ENCODE measurements around the gene CELSR1.
"Not testable (repeated sequence)": the region's sequence is repeated elsewhere in the genome, so short reads cannot be mapped to it uniquely, and the experiment has no call there.

The CELSR1 gene

DNA sequence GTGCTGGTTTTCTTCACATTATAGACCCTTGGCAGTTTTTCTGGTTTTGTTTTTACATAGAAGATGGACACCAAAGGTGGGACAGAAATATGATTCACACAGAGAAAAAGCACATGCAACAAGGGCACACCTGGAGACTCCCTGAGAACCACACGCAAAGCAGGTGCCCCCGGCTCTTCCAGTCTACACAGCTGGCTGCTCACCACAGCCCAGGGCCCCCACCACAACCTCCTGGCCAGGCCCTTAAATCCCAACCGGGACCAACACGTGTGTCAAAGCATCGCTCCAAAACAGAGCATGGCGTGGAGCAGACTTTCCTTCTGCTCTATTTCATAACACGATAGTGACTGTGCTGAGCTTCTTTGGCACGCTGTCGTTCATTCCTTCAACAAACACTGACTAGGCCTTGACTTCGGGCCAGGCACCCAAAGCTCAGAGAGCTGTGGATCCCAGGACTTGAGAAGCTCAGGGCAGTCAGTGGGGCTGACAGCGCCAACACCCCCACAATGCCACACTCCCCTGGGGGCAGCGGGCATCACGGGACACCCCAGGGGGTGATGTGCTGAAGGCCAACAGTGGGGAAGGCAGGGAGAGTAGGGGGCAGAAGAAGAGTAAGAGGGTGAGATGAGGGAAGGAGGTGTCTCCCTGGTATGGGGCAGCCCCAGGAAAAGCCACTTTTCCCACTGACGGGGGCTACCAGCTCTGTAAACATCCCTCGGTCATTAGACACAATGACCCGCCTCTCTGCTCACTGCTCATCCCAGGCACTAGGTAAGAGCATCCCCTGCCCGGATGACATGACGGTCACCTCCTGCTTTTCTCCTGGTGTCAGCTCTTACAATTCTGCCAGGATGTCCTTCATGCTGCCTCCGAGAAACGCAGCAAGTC, 26.0 kb downstream of the CELSR1 start:
- no peak for DNase-seq (ENCODE audit: low read depth)

DNA sequence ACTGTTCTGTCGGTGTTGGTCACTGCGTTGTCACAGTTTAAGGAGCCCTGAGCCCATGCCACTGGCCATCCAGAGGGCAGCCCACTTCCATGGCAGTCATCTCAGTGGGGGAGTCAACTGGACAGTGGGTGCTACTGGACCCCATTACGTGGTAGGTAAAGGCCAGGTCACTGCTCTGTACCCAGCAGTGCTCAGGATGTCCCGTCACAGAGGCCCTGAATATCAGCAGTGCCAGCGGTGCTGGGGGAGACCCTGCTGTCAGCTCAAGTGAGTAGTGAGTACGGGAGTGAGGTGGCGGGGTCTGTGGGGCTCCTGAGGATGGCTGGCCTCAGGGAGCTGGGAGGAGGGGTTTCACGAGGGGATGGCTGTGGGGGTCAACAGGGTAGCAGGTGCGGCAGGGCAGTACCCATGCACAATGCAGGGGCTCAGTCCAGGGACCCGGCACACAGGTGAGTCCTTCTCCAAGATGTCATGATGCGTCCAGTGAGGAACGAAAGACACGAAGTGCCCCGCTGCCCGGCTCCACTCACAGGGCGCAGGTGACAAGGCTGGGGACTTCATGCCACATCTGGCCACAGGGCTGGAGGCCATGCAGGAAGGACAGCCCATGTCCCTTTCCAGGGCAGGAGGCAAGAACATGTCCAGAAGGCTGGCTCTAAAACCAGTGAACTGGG, 27.9 kb downstream of the CELSR1 start:
- no peak for DNase-seq (ENCODE audit: low read depth)

DNA sequence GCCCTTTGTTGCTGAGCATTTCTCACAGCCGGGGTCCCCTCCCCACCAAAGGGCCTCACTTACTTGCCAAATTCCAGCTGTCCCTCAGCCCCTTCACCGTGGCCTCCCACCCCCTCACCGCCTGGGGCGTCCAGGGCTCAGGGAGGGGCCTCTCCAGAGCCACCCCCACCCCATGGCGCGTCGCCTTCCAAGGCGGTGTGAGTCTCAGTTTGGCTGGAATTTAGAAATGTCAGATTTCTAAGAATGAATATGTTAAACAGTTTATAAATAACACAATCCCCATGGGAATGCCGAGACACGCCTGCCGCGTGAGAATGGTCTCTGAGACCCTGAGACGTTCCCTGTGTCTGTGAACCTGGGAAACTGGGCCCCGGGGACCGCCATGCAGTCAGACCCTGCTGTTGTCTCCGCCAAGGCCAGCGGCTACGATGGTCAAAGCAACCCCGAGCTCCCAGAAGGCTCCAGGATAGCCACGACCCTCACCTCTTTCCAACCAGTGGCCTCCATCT, 28.9 kb downstream of the CELSR1 start:
- DNase-seq (ENCODE audit: low read depth) = no peak

DNA sequence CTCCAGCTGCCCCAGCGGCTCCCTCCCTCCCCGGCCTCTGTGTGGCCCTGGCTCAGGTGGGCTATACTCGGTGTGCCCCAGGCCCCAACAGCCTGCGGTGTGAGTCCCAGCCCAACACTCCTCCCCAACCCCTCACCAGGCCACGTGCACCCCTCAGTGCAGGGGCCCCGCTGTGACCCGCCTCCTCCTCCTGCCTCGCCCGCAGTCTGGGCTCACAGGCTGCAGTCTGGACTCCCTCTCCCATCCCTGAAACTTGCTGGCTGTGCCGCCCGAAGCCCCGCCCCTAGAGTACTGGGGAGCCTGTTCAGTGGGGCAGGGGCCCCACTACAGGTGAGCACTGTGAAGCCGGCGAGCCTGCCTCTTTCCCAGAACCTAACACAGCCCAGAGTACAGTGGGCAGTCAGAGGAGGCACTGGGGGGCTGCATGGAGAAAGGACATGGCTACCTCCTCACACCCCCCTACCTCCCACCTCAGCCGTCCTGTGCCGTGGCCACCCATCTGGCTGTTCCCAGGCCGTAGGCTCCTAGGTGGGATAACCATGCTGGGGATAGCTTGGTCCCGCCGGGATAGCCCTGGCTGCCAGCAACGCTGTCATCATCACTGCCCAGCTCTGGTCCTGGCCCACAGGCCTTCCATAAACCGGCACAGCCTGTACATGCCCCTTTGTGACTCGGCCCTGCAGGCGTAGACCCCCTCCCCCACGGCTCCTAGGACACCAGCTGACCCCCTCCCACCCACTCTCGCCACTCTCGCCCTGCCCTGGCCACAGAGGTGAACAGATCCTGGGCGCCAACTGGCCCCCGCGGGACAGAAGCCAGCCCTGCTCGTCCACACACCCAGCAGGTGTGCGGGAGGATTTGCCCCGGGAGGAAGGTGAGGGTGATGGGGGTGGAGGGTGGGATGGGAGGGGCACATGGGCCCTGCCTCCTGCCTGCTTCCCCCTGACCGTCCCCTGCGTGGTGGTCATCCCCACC, 29.7 kb downstream of the CELSR1 start:
- DNase-seq (ENCODE audit: low read depth) = no peak

DNA sequence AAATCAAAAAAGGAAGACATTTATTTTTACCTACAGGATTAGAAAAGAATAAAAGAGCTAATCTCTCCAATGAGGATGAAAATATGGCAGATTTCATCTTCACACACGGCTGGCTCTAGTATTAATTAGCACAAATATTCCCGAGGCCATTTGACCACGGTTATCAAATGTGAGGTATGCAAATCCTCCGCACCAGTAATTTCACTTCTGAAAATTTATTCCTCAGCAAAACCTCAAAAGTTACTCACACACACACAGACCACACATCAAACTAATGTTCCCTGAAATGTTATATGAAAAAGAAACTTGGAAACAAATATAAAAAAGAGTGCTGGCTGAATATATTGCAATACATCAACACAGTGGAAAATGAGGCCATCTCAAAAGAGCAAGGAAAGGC, 32.8 kb downstream of the CELSR1 start:
- DNase-seq (ENCODE audit: low read depth) = no peak

DNA sequence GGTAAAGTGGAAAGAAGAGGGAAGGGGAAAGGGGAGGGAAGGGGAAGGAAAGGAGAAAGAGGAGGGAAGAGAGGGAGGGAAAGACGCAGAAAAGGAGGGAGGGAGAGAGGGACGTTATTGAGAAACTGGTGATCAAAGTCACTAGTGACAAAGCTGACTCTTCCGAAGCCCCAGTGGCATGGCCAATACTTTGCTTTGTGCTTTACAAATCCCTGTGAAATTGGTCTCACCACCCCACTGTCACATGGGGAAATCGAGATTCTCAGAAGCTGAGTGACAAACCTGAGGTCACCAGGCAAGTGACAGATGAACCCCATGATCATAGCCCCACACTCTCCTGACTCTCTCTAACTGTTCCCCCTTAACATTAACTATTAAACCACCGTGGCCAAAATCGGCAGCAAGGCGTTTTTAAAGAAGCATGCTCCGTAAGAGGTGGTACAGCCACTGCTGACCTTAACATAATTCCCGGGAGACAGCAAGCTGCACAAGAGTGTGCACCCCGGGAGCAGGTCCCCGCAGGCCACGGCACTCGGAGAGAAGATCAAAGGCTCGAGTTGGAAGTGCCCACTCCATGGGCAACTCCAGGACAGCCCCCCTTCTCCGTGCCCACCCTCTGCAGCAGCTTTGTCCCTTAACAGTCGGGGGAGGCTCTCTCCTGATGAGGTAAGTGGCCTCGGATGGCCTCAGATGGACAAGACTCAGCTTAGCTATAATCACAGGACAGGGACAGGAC, 34.8 kb downstream of the CELSR1 start:
- DNase-seq (ENCODE audit: low read depth) = no peak

DNA sequence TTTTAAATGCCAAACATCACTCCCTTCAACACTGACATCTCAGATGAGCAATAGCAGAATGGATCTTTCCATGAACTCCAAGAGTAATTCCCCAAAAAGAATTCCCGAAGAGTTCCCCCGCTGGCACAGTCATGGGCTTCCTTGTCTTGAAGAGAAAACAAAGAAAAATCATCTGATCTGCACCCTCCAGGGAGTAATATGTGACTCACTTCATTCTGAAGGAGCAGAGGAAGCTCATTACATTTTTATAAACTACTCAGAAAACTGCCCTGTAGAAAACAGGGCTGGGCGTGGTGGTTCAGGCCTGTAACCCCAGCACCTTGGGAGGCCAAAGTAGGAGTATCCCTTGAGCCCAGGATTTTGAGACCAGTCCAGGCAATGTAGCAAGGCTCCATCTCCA, 35.7 kb downstream of the CELSR1 start:
- no peak for DNase-seq (ENCODE audit: low read depth)

DNA sequence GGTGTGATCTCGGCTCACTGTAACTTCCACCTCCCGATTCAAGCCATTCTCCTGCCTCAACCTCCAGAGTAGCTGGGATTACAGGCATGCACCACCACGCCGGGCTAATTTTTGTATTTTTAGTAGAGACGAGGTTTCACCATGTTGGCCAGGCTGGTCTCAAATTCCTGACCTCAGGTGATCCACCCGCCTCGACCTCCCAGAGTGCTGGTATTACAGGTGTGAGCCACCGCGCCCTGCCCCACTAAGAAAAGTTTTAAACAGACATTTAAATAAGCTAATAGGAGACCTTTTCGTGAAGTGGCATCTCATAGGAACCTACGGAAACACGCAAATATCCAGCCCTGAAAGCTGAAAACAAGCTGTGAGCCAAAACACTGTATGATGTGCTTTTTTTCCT, 36.2 kb downstream of the CELSR1 start:
- not testable (repeated sequence) for DNase-seq (ENCODE audit: low read depth)

DNA sequence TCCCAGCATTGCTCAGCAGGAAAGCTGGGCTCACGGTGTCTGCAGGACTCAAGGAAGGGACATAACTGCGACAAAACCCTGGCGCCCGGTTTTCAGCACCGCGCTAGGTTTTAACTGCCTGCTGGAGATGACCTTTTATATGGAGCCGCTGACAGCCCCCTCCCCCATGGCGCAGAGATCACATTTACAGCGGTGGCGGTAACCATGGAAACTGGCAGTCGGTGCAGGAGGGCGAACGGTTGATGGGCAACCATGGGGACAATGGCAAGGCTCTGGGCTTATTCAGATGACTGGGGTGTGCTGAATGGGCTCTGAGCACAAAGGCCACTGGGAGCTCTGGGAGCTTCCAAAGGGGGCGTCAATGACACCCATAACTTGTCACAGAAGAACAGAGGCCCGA, 37.2 kb downstream of the CELSR1 start:
- DNase-seq (ENCODE audit: low read depth) = no peak

DNA sequence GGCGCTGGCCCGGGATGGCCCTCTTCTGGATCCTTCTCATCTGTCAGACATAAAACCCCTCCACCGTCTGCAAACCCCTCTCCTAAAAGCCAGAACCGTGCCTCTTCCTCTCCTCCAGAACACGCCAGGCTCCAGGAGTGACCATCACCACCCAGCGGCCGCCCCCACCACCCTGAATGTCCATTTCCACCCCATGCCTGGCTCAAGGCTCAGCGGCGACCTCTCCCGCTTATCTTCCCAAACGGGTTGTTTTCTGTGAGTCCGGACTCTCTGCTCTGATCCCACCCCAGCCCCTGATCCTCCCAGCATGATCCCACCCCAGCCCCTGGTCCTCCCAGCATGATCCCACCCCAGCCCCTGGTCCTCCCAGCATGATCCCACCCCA, 37.6 kb downstream of the CELSR1 start:
- DNase-seq (ENCODE audit: low read depth) = no peak

DNA sequence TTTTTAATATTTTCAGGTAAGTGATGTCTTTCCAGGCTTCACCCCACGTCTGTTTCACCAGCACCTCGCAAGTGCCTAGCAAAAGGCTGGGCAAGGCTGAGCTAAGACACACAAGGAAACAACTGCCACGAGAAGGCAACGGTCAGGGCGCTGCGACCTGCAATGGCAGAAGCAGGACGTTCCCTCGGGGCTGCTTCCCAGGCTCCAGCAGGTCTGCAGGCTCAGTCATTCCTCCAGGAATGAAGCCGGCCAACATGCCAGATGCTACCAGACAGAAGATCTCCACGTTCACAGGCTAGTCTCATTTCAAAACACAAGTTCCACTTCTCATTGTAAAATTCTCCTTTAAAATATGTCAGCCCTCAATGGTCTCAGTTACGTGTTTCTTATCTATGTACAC, 45.5 kb downstream of the CELSR1 start:
- DNase-seq (ENCODE audit: low read depth) = no peak

DNA sequence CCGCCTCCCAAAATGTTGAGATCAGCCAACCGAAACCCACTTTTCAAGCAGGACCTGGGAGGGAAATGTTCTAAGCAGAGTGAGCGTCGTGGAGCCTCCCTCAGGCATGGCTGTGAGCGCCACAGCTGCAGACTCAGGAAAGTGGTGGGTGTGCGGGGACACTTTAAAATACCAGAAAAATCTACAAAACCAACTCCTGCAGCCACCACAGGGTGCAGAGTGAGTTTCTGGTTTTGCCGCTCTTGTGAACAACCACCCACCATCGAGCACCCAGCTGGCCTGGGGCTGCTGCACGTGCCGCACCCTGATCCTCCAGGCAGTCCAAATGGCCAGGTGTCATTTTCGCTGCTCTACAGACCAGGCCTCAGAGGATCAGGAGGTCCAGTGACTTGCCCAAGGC, 46.9 kb downstream of the CELSR1 start:
- no peak for DNase-seq (ENCODE audit: low read depth)

DNA sequence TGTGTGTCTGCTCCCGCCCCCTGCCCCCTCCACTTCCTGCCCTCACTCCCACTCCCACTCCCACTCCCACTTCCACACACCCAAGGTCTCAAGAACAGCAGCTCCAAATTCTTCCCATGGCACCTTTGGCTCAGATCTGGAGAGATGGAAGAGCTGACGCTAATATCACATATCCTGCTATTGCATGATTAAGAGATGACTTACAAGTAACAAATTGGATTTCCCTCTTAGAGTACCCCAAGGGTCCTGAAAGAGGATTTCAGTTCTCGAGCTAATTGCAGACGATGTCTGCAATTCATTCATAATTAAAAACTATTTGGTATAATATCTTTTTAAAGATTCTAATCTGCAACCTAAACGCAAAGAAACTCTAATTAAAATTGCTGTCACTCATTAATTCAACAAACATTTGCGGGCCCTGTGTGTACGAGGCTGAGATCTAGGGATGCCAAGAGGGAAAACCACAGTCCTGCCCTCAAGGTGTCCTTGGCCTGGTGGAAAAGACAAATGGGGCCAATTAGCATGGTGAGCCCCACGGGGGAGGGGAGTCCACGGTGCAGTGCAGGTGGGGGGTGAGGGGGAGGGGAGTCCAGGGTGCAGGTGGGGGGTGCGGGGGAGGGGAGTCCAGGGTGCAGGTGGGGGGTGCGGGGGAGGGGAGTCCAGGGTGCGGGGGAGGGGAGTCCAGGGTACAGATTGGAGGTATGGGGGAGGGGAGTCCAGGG, 50.3 kb downstream of the CELSR1 start:
- DNase-seq (ENCODE audit: low read depth) = no peak

DNA sequence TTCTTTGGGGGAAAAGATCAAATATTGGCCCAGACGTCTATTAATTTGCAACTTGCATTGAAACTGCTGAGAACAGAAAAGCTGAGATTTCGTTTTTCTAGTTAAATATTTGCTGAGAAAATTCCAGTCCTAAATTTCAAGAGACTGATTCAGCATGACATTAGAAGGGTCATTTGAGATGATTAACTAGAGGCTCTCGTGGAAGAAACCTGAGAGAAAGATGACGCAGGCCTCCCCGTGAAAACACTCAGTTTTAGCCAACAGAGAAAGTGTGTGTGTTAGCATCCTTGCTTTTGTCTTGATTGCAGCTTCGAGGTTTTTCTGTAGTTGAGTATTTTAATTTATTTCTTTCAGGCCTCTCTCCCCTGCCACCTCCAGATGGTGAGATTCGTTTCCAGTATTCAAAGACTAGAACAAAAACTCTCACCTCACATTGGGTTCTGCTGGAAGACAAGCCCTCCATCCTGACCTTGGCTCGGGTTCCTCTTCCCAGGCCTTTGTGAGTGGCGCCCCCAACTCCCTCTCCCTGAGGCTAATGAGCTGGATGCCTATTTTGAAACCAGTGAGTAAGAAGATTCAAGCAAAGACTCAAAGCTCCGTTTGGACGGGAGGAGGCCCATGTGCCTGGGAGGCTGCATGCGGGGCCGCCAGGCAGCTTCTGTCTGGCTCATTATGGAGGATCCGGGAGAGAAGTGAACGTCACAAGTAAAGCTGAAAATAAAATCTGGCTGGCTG, 52.4 kb downstream of the CELSR1 start:
- no peak for DNase-seq (ENCODE audit: low read depth)

DNA sequence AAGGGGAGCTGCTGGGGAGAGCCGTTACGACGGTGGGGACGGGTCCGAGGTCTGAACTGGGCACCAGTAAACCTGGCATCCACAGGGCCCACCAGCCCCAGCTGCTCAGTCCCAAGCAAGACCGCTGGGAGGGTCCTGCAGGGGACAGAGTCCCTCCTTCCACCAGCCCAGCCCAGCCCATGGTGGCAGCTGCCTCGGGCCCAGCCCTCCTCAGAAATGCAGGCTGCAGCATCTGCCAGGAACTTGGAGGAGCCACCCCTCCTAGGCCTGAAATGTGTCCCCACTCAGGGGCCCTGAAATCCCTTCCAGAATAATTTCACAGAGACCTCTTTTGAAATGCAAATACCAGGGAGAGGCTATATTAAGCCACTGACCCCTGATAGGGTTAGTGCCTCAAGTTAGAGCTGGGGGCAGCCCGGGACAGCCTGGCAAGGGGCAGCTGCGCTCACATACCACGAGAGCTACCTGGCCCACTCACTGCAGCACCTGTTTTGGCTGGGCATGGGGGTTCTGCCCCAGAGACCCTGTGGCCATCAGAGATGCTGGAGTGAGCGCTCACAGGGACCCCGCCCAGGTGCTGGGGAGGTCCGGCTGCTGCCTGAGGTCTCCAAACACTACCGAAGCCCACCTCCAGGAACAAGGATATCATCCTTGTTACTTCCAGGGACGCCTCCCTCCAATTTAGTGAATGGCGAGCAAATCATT, 53.1 kb downstream of the CELSR1 start:
- DNase-seq (ENCODE audit: low read depth) = no peak

DNA sequence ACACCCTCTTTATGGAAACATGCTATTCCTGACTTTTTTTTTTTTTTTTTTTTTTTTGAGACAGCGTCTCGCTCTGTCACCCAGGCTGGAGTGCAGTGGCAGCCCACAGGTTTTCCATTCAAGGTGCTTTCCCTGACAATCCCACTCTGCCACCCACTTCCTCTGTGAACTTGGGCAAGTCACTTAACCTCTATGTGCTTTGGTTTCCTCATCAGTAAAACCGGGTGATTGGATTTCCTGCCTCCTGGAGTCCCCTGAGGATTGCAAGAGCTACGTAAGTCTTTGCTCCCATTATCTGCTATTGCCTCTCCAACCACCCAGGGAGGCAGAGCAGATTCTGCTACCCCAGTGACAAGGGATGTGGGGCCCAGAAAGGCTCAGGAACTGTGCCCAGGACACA, 54.1 kb downstream of the CELSR1 start:
- DNase-seq (ENCODE audit: low read depth) = no peak

DNA sequence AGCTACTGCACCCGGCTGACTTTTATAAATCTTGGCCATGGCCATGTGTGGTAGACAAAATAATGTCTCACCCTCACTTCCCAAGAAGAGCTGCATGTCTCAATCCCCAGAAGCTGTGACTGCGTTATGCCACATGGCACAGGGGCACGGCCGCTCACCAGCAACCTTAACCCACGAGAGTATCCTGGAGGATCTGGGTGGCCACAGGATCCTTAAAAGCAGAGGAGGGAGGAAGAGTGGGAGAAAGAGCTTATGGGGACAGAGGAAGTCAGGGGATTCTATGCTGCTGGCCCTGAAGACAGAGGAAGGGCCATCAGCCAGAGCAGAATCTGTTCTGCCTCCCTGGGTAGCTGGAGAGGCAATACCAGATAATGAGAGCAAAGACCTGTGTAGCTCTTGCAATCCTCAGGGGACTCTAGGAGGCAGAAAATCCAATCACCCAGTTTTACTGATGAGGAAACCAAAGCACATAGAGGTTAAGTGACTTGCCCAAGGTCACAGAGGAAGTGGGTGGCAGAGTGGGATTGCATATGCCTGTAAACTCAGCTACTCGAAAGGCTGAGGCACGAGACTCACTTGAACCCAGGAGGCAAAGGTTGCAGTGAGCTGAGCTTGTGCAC, 55.3 kb downstream of the CELSR1 start:
- DNase-seq (ENCODE audit: low read depth) = no peak

DNA sequence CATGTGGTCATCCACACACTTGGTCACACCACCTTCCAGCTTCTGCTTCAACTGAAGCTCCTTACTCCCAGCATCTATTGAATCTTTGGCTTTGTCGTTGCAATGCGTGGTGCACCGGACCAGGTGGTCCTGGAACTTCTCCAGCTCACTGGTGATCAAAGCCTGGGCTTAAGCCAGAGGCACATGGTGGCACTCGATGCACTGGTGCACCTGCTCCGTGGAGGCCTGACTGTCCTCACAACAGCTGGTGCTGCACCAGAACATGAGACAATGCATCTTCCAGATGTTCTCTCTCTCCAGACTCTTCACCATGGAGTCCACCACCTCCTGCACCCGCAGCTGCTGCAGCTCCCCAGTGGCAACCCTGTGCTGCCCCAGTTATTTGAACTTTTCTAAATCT, 56.0 kb downstream of the CELSR1 start:
- no peak for DNase-seq (ENCODE audit: low read depth)

DNA sequence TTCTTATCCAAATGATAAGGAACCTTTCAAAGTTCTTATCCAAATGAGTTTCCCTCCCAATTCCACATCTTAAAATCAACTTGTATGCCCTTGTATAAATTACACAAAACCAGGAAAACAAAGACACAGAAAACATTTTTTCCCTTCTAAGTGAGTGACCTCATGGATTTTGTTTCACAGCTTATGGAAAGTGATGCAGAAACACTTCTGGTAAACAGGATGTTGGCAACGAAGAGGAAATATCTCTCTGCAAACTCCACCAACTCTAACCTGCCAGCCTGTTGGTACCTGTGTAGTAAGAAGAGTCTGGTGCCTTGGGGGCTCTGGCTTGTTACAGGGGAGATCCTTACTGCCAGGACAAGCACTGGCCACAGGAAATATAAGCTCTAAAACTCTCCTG, 57.0 kb downstream of the CELSR1 start:
- no peak for DNase-seq (ENCODE audit: low read depth)
